ENCODE results near the gene MAPT.
"Not testable (repeated sequence)": the region's sequence is repeated elsewhere in the genome, so short reads cannot be mapped to it uniquely, and the experiment has no call there.

Gene MAPT

DNA sequence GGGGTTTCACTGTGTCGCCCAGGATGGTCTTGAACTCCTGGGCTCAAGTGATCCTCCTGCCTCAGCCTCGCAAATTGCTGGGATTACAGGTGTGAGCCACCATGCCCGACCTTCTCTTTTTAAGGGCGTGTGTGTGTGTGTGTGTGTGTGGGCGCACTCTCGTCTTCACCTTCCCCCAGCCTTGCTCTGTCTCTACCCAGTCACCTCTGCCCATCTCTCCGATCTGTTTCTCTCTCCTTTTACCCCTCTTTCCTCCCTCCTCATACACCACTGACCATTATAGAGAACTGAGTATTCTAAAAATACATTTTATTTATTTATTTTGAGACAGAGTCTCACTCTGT, 108.6 kb downstream of the MAPT start:
- TF ChIP-seq TCF4 (CRISPR knock-in tag; IDR thresholded peaks at IDR 0.05; ENCODE audit: borderline replicate concordance) (no peak), ZNF565 (CRISPR knock-in tag; conservative IDR thresholded peaks at IDR 0.05; ENCODE audit: low read depth) (no peak), CSRNP3 (CRISPR knock-in tag; IDR thresholded peaks at IDR 0.05) (no peak), ZC3H10 (CRISPR knock-in tag; IDR thresholded peaks at IDR 0.05) (no peak), GLIS3 (CRISPR knock-in tag; IDR thresholded peaks at IDR 0.05) (no peak), ESRRG (CRISPR knock-in tag; IDR thresholded peaks at IDR 0.05) (no peak), ZFP3 (CRISPR knock-in tag; IDR thresholded peaks at IDR 0.05) (no peak), ZNF8 (CRISPR knock-in tag; IDR thresholded peaks at IDR 0.05) (no peak), PPARA (CRISPR knock-in tag; IDR thresholded peaks at IDR 0.05; ENCODE audit: borderline replicate concordance) (no peak), CSDC2 (CRISPR knock-in tag; IDR thresholded peaks at IDR 0.05) (no peak), OSR1 (CRISPR knock-in tag; IDR thresholded peaks at IDR 0.05) (no peak), ISL1 (CRISPR knock-in tag; IDR thresholded peaks at IDR 0.05) (no peak), ZNF70 (CRISPR knock-in tag; IDR thresholded peaks at IDR 0.05) (no peak), TOX (CRISPR knock-in tag; IDR thresholded peaks at IDR 0.05; ENCODE audit: borderline replicate concordance) (no peak), BACH2 (CRISPR knock-in tag; IDR thresholded peaks at IDR 0.05; ENCODE audit: borderline replicate concordance) (no peak), CREB5 (CRISPR knock-in tag; IDR thresholded peaks at IDR 0.05; ENCODE audit: low read depth) (no peak)
- TF ChIP-seq, protein P1, sequence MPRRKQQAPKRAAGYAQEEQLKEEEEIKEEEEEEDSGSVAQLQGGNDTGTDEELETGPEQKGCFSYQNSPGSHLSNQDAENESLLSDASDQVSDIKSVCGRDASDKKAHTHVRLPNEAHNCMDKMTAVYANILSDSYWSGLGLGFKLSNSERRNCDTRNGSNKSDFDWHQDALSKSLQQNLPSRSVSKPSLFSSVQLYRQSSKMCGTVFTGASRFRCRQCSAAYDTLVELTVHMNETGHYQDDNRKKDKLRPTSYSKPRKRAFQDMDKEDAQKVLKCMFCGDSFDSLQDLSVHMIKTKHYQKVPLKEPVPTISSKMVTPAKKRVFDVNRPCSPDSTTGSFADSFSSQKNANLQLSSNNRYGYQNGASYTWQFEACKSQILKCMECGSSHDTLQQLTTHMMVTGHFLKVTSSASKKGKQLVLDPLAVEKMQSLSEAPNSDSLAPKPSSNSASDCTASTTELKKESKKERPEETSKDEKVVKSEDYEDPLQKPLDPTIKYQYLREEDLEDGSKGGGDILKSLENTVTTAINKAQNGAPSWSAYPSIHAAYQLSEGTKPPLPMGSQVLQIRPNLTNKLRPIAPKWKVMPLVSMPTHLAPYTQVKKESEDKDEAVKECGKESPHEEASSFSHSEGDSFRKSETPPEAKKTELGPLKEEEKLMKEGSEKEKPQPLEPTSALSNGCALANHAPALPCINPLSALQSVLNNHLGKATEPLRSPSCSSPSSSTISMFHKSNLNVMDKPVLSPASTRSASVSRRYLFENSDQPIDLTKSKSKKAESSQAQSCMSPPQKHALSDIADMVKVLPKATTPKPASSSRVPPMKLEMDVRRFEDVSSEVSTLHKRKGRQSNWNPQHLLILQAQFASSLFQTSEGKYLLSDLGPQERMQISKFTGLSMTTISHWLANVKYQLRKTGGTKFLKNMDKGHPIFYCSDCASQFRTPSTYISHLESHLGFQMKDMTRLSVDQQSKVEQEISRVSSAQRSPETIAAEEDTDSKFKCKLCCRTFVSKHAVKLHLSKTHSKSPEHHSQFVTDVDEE (CRISPR knock-in tag; IDR thresholded peaks at IDR 0.05) = no peak
- ATAC-seq = peak; percentile 7; the same call in 2 of the 3 replicates

- TF ChIP-seq TOX (CRISPR knock-in tag; IDR thresholded peaks at IDR 0.05; ENCODE audit: borderline replicate concordance) (no peak), CSDC2 (CRISPR knock-in tag; IDR thresholded peaks at IDR 0.05) (no peak), CREB5 (CRISPR knock-in tag; IDR thresholded peaks at IDR 0.05; ENCODE audit: low read depth) (no peak), ARNTL (CRISPR knock-in tag; IDR thresholded peaks at IDR 0.05; ENCODE audit: borderline replicate concordance, low read depth) (no peak), ZNF8 (CRISPR knock-in tag; IDR thresholded peaks at IDR 0.05) (no peak), ZC3H10 (CRISPR knock-in tag; IDR thresholded peaks at IDR 0.05) (no peak), TCF4 (CRISPR knock-in tag; IDR thresholded peaks at IDR 0.05; ENCODE audit: borderline replicate concordance) (no peak)
- peak; percentile 74 for ATAC-seq
Measured at GRCh38 chr17:46003907-46004748, 109.8 kb downstream of the MAPT start.

DNA sequence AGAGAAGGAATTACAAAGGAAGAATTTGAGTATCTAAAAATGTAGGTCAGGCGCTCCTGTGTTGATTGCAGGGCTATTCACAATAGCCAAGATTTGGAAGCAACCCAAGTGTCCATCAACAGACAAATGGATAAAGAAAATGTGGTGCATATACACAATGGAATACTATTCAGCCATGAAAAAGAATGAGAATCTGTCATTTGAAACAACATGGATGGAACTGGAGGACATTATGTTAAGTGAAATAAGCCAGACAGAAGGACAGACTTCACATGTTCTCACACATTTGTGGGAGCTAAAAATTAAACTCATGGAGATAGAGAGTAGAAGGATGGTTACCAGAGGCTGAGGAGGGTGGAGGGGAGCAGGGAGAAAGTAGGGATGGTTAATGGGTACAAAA, 111.7 kb downstream of the MAPT start:
- ATAC-seq = not testable (repeated sequence)

- ATAC-seq = no peak
- TF ChIP-seq ZFP3 (CRISPR knock-in tag; IDR thresholded peaks at IDR 0.05) (no peak), GLIS3 (CRISPR knock-in tag; IDR thresholded peaks at IDR 0.05) (no peak), RARB (CRISPR knock-in tag; IDR thresholded peaks at IDR 0.05) (no peak), CSDC2 (CRISPR knock-in tag; IDR thresholded peaks at IDR 0.05) (no peak), ISL1 (CRISPR knock-in tag; IDR thresholded peaks at IDR 0.05) (no peak), CSRNP3 (CRISPR knock-in tag; IDR thresholded peaks at IDR 0.05) (no peak), ZNF70 (CRISPR knock-in tag; IDR thresholded peaks at IDR 0.05) (no peak), CREB5 (CRISPR knock-in tag; IDR thresholded peaks at IDR 0.05; ENCODE audit: low read depth) (no peak), ESRRG (CRISPR knock-in tag; IDR thresholded peaks at IDR 0.05) (no peak)
Measured at GRCh38 chr17:46007461-46007965, 113.2 kb downstream of the MAPT start.

All from SK-N-SH treated with all-trans-retinoic acid at 6 μM for 48 hours (cell line).